DMS53 treated with DMSO at 0.1 percent for 48 hours (cell line): ENCODE results near the gene TMX4.
"Not testable (repeated sequence)": the region's sequence is repeated elsewhere in the genome, so short reads cannot be mapped to it uniquely, and the experiment has no call there.

Experiments used
- DNase-seq: peaks from one replicate; lab custom pipeline; 2025; ENCODE audit not compliant: unreplicated experiment; lab: John Stamatoyannopoulos, UW

The TMX4 gene, protein sequence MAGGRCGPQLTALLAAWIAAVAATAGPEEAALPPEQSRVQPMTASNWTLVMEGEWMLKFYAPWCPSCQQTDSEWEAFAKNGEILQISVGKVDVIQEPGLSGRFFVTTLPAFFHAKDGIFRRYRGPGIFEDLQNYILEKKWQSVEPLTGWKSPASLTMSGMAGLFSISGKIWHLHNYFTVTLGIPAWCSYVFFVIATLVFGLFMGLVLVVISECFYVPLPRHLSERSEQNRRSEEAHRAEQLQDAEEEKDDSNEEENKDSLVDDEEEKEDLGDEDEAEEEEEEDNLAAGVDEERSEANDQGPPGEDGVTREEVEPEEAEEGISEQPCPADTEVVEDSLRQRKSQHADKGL

DNA sequence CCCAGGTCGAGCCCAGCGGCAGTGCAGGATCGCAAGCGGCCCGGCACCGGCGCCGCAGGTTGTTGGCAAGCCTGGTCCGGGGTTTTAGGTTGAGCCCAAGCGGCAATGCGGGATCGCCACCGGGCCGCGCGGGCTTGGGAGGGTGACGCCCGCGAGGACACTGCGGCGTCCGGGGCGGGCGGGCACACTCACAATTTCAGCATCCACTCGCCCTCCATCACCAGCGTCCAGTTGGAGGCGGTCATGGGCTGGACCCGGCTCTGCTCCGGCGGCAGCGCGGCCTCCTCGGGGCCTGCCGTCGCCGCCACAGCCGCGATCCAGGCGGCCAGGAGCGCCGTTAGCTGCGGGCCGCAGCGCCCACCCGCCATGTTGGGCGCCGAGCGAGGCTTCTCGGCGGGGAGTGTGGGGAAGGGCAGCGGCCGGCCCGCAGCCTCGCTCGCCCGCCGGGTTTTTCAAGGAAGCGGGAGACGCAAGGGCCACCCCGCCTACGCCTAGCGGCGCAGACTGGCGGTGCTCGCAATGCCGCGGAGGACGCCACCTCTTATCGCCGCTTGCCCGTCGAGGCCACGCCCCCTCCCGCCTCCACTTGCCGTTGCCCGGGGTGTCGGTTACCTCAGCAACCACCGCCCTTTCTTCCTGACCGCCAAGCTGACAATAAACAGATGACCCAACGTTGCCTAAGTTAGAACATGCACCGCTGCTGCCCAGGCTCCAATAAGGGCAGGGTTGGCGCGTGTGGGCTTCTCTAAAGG, at the start of gene TMX4:
Gene TMX4, minus strand, starts transcription at position 516 of the 752 bp plus-strand sequence. Its CDS starts 148 bp downstream, at position 368.
- peak; percentile 94 for DNase-seq

DNA sequence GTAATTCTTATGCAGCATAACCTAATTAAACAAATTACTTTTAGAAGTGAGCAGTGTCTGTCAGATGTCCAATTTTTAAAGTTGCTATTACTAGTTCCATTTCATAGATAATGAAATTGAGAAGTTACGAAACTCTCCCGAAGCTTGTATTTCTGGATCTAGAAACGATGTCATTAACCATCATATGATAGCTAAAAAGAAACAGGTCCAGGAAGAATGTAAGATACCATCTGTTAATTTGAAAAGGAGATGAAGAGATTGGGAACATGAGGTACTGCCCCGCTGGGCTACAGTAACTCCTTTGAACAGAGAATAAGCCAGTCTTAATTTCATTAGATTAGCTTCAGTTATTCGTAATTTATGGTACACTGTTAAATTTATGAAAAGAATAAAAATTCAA, 47.5 kb upstream of the TMX4 start:
- no peak for DNase-seq

DNA sequence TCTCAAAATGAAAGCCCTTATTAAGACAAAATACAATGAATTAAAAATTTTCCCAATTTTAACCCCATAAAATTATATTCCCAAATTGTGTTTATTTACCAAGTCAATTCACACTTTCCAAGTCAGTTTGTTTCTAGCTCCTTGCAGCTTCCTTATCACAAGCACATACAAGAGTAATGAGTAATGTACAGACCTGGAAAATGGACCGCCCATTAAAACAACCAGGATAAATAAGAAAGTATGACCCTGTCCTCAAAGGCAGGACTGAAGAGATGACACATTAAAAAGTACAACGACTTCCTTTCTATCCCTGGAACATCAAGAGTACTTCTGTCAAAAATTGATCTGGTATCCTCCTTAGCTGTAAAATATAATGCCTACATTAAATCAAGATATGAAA, 47.1 kb upstream of the TMX4 start:
- DNase-seq: no peak

DNA sequence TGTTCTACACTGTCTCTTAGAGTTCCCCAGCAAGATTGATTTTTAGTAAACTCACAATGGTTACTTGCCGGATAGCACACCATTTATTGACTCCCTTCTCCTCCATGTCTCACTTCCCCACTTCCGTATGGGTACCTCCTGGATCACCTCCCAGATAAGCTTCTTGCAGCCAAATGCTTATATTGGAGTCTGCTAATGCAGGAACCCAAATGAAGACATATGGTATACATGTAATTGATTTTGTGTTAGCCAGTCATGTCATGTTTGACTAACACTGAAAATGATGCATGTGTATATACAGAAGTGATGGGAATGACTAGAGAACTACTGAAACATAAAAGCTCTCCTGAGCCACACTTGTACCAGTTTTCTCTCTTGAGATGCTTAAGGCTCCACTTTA, 46.1 kb upstream of the TMX4 start:
- no peak for DNase-seq

DNA sequence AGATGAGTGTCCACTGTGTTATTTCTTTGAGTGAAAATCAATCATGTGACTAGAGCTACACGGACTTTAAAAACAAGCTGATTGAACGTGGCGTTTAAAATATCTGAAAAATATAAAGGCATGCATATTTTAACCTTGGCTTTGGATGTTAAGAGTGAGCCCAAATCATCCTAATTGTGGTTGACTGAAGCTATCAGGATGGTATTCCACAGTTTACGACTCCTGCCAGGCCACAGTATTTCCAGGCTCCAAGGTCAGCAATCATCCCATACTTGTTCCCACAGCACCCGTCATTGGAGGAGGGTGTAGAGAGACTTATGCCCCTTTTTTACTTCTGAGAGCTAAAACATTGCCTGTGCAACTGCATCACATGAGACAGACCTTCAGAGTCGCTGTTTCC, 43.2 kb upstream of the TMX4 start:
- DNase-seq: no peak

DNA sequence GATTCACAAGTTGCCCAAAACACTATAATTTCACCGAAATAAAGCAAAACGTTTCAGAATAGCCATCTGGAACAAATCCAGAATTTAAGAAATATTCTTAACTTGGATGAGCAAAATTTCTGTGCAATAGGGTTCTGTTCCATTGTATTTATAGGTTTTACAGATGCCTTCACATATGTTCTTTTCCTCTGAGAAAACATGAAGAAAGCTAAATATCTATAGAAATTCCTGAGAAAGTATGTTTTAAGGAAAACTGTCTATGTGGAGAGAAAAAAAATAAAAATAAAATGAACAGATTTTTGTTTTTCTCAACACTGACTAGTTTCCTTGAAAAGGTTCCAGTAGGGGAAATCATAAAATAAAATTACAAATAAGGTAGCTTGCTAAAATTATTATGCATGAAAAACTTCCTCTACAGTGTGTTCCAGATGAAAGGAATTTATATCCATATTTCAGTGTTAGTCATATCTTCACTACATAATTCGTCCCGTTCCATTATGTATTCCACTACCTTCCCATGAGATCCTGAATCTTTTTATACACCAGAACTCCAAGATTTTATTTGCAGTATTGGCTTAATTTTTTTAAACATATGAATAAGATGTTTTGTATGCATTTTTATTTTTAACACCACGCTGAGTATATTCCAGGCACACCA, 42.4 kb upstream of the TMX4 start:
- DNase-seq: no peak

DNA sequence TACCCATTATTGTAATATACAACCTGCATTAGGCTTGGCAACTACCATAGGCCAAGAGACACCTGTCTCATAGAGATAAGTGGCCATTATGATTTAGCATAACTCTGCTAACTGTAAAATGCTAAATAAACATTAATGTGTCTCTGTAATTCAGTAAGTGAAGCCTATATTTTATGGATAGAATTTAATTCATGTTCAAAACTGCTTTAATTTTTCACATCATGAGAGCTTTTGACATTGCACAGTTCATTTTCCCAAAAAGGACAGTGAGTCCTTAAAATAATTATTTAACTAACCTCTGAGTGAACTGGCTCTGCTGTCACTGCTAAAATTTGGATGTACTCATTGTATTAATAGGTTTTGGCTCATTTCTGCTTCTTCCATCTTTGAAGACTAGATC, 41.4 kb upstream of the TMX4 start:
- no peak for DNase-seq

DNA sequence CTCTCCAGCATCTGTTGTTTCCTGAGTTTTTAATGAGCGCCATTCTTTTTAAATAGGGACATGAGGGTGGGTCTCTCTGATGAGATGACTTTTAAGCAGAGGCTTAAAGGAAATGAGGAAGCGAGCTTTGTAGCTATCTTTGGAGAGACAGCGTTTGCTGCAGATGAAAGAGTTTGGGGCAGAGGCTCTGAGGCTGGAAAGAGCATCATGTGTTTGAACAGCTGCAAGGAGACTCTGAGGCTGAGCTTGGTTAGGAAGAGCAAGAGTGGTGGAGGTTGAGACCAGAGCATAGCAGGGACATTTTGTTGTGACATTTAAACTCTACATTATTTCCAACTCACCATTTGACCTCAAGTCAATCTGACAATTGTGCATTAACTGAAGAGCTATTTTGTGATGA, 38.3 kb upstream of the TMX4 start:
- peak; percentile 36 for DNase-seq

DNA sequence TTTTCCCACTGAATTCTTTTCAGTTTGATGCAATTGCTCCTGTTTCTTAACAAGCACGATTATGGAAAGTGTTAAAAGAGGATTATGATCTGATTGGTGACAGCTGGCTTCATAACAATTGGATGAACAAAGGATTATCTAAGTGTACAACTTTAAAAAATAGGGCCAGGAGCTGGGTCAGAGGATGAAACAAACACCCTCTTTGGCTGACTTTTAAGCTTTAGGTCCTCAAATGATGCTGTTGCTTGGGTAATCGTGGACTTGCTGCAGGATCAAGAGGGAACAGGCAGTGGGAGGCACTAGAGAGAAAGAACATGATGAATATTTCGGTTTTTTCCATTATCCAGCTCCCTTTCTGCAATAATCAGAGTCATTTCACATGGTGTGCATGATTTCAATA, 35.5 kb upstream of the TMX4 start:
- no peak for DNase-seq

DNA sequence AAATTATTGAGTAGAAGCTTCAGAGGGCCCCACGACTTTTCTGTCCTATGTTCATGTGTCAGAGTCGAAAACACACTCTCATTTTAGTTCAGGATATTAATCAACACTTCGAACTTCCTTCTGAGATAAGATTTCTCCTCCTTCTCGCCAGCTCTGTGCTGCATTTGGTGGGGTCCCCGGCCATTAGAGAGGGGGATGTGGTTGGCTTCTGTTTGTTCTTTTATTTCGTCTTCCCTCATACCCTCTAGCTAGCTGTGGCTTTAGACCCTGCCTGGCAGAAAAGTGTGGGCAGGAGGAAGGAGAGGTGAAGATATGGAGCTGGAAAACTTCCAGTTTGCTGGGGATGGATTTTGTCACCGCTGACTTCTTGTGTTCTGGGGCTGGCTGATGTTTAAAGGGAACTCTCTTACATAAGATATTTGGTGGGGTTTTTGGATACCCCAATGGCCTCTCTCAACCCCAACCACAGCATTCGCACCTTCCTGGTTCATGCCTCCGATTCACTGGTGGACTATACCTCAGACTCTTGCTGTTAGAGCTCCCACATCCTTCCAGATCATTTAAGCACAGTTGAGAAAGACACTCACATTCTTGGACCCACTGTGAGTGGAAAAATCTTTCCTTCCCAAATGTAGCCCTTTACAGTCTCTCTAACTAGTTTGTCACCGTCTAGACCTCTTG, 30.7 kb upstream of the TMX4 start:
- no peak for DNase-seq

DNA sequence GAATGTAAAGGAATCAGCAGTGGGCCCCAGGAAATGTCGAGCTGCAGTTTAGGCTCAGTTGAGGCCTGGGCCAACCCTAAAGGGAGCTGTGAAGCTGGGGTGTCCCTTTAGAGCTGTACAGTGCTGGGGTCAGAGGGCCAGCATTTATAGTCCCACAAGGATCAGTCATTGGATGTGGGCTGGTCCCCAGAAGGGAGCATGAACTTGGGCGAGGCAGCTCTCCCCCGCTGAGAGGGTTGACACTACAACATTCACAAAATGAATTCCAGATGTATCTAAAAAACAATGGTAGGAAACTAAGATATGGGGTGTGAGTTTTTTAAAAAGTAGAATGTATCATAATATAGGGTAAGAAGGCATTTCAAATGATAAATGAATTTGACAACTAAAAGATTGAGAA, 29.7 kb upstream of the TMX4 start:
- DNase-seq: no peak

DNA sequence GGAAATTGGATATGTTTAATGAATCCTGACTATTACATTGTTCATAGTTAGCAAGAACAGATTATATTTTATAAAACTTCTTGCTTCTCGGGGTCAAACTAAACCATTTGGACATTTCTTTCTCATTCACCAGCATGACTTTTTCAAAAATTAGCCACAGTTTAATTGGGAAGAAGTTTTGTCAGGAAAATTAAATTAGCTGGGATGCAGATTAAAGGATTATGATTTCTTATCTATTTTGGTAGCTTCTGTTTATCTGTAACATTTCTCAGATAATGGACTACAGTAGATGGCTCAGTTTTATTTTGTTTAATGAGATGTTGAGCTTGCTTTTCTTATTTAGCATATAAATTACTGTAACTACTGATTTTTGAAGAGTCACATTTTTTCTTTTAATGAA, 26.4 kb upstream of the TMX4 start:
- DNase-seq: no peak

DNA sequence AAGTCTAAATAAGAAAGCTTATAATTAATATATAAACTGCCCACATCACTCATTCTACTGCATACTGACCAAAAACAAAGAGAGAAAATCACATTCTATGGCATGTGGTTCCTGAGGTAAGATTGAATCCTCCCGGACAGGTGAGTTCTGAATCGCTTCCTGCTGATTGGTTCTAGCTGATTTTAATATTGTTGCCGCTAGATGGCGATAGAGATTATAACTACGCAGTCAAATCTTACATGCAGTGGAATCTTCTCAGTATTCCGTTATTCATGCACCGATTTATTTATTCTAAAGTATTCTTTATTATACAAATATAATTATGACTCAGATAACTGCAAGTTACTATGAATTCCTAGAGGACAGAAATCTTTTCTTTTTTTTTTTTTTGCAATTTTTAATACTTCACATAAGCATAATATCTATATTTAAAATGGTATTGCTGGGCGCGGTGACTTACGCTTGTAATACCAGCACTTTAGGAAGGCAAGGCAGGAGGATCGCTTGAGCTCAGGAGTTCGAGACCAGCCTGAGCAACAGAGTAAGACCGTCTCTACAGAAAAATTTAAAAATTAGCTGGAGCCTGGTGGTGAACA, 24.2 kb upstream of the TMX4 start:
- peak; percentile 77 for DNase-seq

DNA sequence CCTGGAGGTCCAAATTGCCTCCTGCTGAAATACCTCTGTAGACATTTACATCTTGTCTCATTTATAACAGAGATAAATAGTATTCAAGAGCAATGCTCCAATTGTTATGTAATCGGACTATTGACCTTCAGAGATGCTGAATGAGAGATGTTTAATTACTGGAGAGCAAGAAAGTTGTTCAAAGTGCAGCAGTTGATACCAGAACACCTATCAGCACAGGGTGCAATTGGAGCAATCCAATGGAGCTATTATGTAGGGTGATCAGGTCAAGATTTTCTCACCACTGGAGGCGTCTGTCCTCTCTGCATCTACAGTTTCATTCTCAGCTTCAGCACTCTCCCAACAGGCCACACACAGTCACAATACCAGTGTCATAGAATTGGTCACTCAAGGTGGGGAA, 19.5 kb upstream of the TMX4 start:
- no peak for DNase-seq

DNA sequence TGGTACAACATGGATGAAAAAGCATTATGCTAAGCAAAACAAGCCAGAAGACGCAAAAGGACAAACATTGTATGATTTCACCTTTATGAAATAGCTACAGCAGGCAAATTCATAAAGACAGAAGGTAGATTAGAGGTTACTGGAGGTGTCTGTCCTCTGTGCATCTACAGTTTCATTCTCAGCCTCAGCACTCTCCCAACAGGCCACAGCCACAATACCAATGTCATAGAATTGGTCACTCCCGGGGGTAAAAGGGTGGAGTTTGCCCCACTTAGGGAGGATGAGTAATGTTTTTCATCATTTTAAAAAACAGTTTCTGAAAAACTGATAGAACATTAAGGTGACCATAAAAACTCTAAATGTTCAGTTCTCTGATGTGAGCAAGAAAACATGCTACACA, 17.2 kb upstream of the TMX4 start:
- DNase-seq: no peak

DNA sequence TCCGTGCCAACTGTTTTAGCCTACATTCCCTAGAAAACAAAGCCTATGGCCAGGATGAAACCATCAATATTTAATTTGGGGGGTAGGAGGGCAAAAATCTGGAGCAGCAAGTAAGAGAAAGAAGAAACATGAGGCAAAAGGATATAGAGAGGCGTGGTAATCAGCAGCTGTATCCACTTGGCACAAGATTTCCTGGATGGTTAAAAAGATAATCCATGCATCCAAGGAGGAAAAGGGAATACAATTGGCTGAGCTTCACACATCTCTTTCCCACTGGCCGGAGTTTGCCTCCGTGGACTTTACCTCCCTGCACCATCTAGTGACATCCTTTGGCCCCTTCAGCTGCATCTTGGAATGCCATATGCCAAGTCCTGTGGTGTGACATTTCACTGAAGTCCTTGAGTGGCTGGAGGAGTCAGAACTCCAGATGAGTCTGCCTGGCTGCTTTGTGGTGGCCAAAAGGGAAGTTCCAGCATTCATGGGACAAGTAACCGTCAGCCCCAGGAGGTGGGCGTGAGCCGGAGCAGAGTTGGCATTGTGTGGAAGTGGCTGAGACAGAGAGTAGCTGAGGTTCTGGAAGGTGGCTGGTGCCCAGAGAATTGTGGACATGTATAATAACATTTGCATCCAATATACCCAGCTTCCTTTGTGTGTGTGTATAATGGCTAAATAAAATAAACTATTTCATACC, 13.7 kb upstream of the TMX4 start:
- DNase-seq: no peak

DNA sequence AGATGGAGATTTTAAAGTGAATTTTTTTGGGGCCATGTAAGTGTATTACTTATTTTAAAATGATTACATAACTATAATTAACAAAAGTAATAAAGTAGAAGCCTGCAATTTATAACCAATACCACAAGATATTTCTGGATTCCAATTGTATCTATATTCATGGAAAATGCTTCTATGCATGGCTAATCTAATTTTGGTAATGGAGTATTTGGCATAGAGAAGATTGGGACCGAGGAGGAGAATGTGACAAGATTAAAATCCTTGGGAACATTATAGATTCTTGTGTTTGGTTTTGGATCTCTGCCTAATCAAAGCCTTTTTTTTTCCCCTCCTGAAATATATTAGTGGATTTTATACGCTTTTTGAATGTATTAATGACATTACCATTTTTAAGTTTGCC, 12.9 kb upstream of the TMX4 start:
- DNase-seq: no peak

DNA sequence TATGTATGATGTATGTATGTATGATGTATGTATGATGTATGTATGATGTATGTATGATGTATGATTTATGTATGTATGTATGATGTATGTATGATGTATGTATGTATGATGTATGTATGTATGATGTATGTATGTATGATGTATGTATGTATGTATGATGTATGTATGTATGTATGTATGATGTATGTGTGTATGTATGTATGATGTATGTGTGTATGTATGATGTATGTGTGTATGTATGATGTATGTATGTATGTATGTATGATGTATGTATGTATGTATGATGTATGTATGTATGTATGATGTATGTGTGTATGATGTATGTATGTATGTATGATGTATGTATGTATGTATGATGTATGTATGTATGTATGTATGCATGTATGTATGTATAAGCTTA, 12.0 kb upstream of the TMX4 start:
- DNase-seq: not testable (repeated sequence)

DNA sequence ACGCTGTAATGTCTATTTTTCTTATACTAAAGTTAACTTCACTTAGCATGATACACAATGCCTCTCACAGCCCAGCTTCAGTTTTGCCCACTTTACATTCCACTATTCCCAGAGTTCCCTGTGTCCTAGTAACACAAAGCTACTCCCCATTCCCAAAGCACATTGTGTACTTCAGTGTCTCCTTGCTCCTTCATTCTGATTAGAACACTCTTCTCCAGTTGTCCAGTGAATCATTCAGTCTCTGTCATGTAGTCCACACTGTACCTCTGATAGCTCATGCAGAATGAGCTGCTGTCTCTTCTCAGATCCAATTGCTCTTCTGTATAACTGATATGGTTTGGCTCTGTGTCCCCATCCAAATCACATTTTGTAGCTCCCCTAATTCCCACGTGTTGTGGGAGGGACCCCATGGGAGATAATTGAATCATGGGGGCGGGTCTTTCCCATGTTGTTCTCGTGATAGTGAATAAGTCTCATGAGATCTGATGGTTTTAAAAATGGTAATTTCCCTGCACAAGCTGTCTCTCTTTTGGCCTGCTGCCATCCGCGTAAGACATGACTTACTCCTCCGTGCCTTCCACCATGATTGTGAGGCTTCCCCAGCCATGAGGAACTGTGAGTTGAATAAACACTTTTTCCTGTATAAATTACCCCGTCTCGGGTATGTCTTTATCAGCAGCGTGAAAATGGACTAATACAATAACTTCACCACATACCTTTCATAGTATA, 2.1 kb upstream of the TMX4 start:
- no peak for DNase-seq
